ENCODE results near the gene DCD. TPM values are rescaled to one million over a fixed set of nuclear protein-coding genes. Genes with fewer than 3 reads are reported as not detected.

DCD gene
- total RNA-seq = not detected in 2 replicates

GRCh38 chr12:54648265-54648664 lies at the start of gene DCD:
Gene DCD (minus strand): TSS chr12:54648365. CDS start chr12:54648303, 62 bp downstream.

GRCh38 chr12:54634795-54635194 lies 13.4 kb downstream of the DCD start, which contains the start of gene LACRT:
Gene LACRT (minus strand): TSS chr12:54634895. CDS start chr12:54634841, 54 bp downstream.

Other genes with a start within 250 kb of the DCD start
- 876 and 1,083 TPM in 2 replicates for gene ITGA5, start 229.1 kb downstream of the DCD start, total RNA-seq
- not detected in 2 replicates for gene GTSF1, start 174.8 kb downstream of the DCD start, total RNA-seq
- 0.53 and 0.57 TPM in 2 replicates for gene NCKAP1L, start 150.6 kb downstream of the DCD start, total RNA-seq
- gene PDE1B, start 98.8 kb downstream of the DCD start, total RNA-seq = 0.07 TPM in 1 of 2 replicates, not detected in the other
- not detected in 2 replicates for gene PPP1R1A, start 59.7 kb downstream of the DCD start, total RNA-seq
- not detected in 2 replicates for gene LACRT, start 13.5 kb downstream of the DCD start, total RNA-seq
- not detected in 2 replicates for gene MUCL1, start 206.2 kb upstream of the DCD start, total RNA-seq